ENCODE measurements around the gene RNF168.

Gene RNF168

DNA sequence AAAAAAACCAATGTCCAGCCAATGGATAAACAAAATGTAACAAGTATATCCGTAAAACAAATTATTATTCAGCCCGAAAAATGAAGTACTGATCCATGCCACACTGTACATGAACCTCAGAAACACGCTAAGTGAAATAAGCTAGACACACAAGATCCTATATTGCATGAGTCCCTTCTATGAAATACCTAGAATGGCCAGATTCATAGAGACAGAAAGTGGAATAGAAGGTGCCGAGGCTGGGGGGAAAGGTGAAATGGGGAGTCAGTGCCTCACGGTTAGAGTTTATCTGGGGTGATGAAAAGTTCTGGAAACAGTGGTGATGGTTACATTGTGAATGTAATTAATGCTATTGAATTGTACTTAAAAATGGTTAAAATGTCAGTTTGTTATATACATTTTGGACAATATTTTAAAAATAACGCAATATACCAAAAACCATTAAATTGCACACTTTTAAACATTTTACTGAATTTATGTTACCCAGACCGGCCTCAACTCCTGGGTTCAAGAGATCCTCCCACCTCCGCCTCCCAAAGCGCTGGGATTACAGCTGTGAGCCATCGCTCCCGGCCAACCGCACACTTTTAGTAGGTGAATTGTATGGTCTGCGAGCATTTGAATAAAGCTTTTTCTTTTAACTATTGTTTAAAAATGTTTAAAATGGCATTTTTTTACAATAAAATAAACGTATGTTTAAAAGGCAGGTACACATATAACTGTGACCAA is 2.1 kb downstream of the RNF168 start:
- H3K79me2 ChIP-seq (ENCODE audit: low read length), result peaks cover 68% of the 10 kb centered on the region
- peak overlapping the region; percentile 90; the same call in 1 of the 2 replicates for H3K27ac ChIP-seq (ENCODE audit: low read length)
- DNase-seq, result peak; percentile 55
- TF ChIP-seq EZH2 (optimal IDR thresholded peaks at IDR 0.05; ENCODE audit: low read depth, low read length), result no peak
- no peak for TF ChIP-seq EZH2phosphoT487 (IDR thresholded peaks at IDR 0.05; ENCODE audit: low read length)
- no peak overlapping the region for H2AFZ ChIP-seq (ENCODE audit: low read length)
- peaks cover 38% of the 10 kb centered on the region for H3F3A ChIP-seq (ENCODE audit: insufficient read depth, low read length)
- H3K9me3 ChIP-seq (replicated peaks; ENCODE audit: insufficient read depth, low read length), result no peaks in the 10 kb centered on the region
- H3K4me1 ChIP-seq (ENCODE audit: low read length), result peaks cover 18% of the 10 kb centered on the region
- H3K36me3 ChIP-seq (replicated peaks; ENCODE audit: insufficient read depth, low read length), result no peaks in the 10 kb centered on the region
- H3K27me3 ChIP-seq (replicated peaks; ENCODE audit: insufficient read depth, low read length), result no peaks in the 10 kb centered on the region
- H4K20me1 ChIP-seq (ENCODE audit: insufficient read depth, low read length), result peaks cover 37% of the 10 kb centered on the region
- H3K9ac ChIP-seq (ENCODE audit: low read length), result peak overlapping the region; percentile 87
- H3K9me2 ChIP-seq (replicated peaks; ENCODE audit: insufficient read depth, low read length), result no peaks in the 10 kb centered on the region
- H3K4me3 ChIP-seq (ENCODE audit: low read length), result peak overlapping the region; percentile 94
- peak overlapping the region; percentile 93 for H3K4me2 ChIP-seq (ENCODE audit: low read depth, low read length)

DNA sequence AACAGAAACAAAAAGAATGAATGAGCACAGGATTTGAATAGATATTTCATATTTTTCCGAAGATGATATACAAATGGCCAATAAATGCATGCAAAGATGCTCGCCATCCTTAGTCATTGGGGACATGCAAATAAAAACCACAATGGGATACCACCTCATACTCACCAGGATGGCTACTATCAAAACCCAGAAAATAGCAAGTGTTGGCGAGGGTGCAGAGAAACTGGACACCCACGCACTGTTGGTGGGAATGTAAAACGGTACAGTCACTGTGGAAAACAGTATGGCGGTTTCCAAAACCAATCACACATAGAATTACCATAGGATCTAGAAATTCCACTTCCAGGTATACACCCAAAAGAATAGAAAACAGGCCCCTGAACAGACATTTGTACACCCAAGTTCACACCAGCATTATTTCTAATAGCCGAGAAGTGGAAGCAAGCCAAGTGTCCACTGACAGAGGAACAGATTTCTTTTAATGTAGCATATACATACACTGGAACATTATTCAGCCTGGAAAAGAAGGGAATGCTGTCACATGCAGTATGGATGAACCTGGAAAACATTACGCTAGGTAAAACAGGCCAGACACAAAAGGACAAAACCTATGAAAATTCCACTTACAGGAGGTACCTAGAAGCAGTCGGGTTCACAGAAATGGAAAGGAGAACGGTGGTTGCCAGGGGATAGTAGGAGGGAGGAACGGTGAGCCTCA is 3.6 kb downstream of the RNF168 start:
- Histone ChIP-seq H3K27ac (ENCODE audit: low read length) (no peak overlapping the region; the same call in 1 of the 2 replicates), H3K4me2 (ENCODE audit: low read depth, low read length) (peak overlapping the region; percentile 93), H4K20me1 (ENCODE audit: insufficient read depth, low read length) (peaks cover 48% of the 10 kb centered on the region), H3K27me3 (replicated peaks; ENCODE audit: insufficient read depth, low read length) (no peaks in the 10 kb centered on the region), H3K4me3 (ENCODE audit: low read length) (peak overlapping the region; percentile 94), H3K9me2 (replicated peaks; ENCODE audit: insufficient read depth, low read length) (no peaks in the 10 kb centered on the region), H3K9me3 (replicated peaks; ENCODE audit: insufficient read depth, low read length) (no peaks in the 10 kb centered on the region), H3F3A (ENCODE audit: insufficient read depth, low read length) (peaks cover 35% of the 10 kb centered on the region), H3K36me3 (replicated peaks; ENCODE audit: insufficient read depth, low read length) (no peaks in the 10 kb centered on the region), H2AFZ (ENCODE audit: low read length) (no peak overlapping the region), H3K9ac (ENCODE audit: low read length) (peak overlapping the region; percentile 53), H3K4me1 (ENCODE audit: low read length) (peaks cover 14% of the 10 kb centered on the region), H3K79me2 (ENCODE audit: low read length) (peaks cover 83% of the 10 kb centered on the region)
- no peak for DNase-seq
- TF ChIP-seq EZH2phosphoT487 (IDR thresholded peaks at IDR 0.05; ENCODE audit: low read length) (no peak), EZH2 (optimal IDR thresholded peaks at IDR 0.05; ENCODE audit: low read depth, low read length) (no peak)
- TF ChIP-seq, protein P1, sequence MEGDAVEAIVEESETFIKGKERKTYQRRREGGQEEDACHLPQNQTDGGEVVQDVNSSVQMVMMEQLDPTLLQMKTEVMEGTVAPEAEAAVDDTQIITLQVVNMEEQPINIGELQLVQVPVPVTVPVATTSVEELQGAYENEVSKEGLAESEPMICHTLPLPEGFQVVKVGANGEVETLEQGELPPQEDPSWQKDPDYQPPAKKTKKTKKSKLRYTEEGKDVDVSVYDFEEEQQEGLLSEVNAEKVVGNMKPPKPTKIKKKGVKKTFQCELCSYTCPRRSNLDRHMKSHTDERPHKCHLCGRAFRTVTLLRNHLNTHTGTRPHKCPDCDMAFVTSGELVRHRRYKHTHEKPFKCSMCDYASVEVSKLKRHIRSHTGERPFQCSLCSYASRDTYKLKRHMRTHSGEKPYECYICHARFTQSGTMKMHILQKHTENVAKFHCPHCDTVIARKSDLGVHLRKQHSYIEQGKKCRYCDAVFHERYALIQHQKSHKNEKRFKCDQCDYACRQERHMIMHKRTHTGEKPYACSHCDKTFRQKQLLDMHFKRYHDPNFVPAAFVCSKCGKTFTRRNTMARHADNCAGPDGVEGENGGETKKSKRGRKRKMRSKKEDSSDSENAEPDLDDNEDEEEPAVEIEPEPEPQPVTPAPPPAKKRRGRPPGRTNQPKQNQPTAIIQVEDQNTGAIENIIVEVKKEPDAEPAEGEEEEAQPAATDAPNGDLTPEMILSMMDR (IDR thresholded peaks at IDR 0.05; ENCODE audit: low read length), result no peak

DNA sequence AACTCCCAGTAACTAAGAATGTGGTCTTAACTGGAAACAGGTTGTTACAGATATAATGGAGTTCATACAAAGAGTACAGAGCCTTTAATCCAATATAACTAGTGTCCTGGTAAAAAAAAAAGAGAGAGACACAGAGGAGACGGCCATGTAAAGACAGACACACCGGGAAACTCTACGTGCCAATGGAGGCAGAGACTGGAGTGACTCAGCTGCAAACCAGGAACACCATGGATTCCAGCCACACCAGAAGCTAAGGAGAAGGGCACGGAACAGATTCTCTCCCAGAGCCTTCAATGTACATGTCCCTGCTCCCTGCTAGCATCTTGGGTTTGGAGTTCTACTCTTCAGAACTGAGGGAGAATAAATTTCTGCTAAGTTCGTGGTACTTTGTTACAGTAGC is 4.5 kb downstream of the RNF168 start:
- Histone ChIP-seq H3K27ac (ENCODE audit: low read length) (no peak overlapping the region), H3K4me2 (ENCODE audit: low read depth, low read length) (peak overlapping the region; percentile 93; the same call in 1 of the 2 replicates), H3K9me3 (replicated peaks; ENCODE audit: insufficient read depth, low read length) (no peaks in the 10 kb centered on the region), H3K27me3 (replicated peaks; ENCODE audit: insufficient read depth, low read length) (no peaks in the 10 kb centered on the region), H4K20me1 (ENCODE audit: insufficient read depth, low read length) (peaks cover 54% of the 10 kb centered on the region), H3K4me3 (ENCODE audit: low read length) (no peak overlapping the region), H3K79me2 (ENCODE audit: low read length) (peaks cover 92% of the 10 kb centered on the region), H3F3A (ENCODE audit: insufficient read depth, low read length) (peaks cover 33% of the 10 kb centered on the region), H3K9me2 (replicated peaks; ENCODE audit: insufficient read depth, low read length) (no peaks in the 10 kb centered on the region), H3K4me1 (ENCODE audit: low read length) (peaks cover 14% of the 10 kb centered on the region), H3K36me3 (replicated peaks; ENCODE audit: insufficient read depth, low read length) (no peaks in the 10 kb centered on the region), H2AFZ (ENCODE audit: low read length) (no peak overlapping the region), H3K9ac (ENCODE audit: low read length) (no peak overlapping the region)
- DNase-seq, result no peak
- no peak for TF ChIP-seq EZH2phosphoT487 (IDR thresholded peaks at IDR 0.05; ENCODE audit: low read length)
- TF ChIP-seq, protein P1 (IDR thresholded peaks at IDR 0.05; ENCODE audit: low read length), result no peak
- no peak for TF ChIP-seq EZH2 (optimal IDR thresholded peaks at IDR 0.05; ENCODE audit: low read depth, low read length)
